ENCODE data around the gene DLG5.

DNA sequence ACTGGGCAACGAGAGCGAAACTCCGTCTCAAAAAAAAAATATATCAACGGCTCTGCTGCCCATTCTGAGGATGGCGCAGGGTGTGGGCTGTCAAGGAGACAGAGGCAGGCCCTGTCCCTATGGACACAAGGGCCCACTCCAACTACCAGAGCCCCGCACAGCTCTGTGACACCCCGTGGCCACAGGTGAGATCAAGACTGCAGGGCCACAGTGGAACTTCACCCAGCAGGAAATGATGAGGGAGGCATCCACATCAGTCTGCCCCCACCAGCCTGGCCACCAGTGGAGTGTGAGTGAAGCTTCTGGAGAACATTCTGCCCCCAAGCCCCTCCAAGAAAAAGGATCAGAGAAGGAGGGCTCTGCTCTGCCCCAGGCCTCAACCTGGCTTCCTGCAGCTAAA is 136.7 kb downstream of the DLG5 start:
- no peak for TF ChIP-seq MAZ (IDR thresholded peaks at IDR 0.05; ENCODE audit: borderline replicate concordance, low read depth, low read length)
- TF ChIP-seq POLR2A (IDR thresholded peaks at IDR 0.05; ENCODE audit: low read length): no peak
- no peak for TF ChIP-seq ZFP36 (IDR thresholded peaks at IDR 0.05; ENCODE audit: borderline replicate concordance, partially characterized antibody)
- no peak for TF ChIP-seq CTCF (IDR thresholded peaks at IDR 0.05)
- no peak for TF ChIP-seq EP300 (IDR thresholded peaks at IDR 0.05)
- TF ChIP-seq ZC3H11A (IDR thresholded peaks at IDR 0.05): no peak
- no peak for TF ChIP-seq SMC3 (IDR thresholded peaks at IDR 0.05)
- no peak for TF ChIP-seq FOSL2 (IDR thresholded peaks at IDR 0.05)
- TF ChIP-seq FOSL2 (CRISPR knock-in tag; IDR thresholded peaks at IDR 0.05): no peak
- TF ChIP-seq, protein P1, sequence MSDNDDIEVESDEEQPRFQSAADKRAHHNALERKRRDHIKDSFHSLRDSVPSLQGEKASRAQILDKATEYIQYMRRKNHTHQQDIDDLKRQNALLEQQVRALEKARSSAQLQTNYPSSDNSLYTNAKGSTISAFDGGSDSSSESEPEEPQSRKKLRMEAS (IDR thresholded peaks at IDR 0.05): no peak

Measured in A549 (cell line).